ENCODE results near the gene CCL15. TPM values are rescaled to one million over a fixed set of nuclear protein-coding genes. Genes with fewer than 3 reads are reported as not detected.
A peak's percentile ranks its signal among the peaks of the same experiment; 100 is the strongest.

CCL15 gene
- total and polyA plus RNA-seq, 2 of the 13 experiments (the other 11 are each of a cell fraction or from before 2014, with no cell fraction given): 29.2 to 45.9 TPM

GRCh38 chr17:35991075-35991474 is 10.3 kb downstream of the CCL15 start (continued):
- TF ChIP-seq TEAD3 (CRISPR knock-in tag; optimal IDR thresholded peaks at IDR 0.05; ENCODE audit: borderline replicate concordance): peak; percentile 59
- TF ChIP-seq ZNF75D (CRISPR knock-in tag; IDR thresholded peaks at IDR 0.05; ENCODE audit: borderline replicate concordance): no peak
- no peak for TF ChIP-seq NFYB (CRISPR knock-in tag; IDR thresholded peaks at IDR 0.05)
- TF ChIP-seq TBL1XR1 (IDR thresholded peaks at IDR 0.05; ENCODE audit: borderline replicate concordance, low read length, partially characterized antibody): peak; percentile 26
- TF ChIP-seq HNF4A (CRISPR knock-in tag; IDR thresholded peaks at IDR 0.05): peak; percentile 72
- TF ChIP-seq SATB2 (CRISPR knock-in tag; IDR thresholded peaks at IDR 0.05): no peak
- TF ChIP-seq ZNF33A (CRISPR knock-in tag; IDR thresholded peaks at IDR 0.05; ENCODE audit: borderline replicate concordance): no peak
- TF ChIP-seq ATF4 (CRISPR knock-in tag; IDR thresholded peaks at IDR 0.05): no peak
- TF ChIP-seq ZNF501 (CRISPR knock-in tag; IDR thresholded peaks at IDR 0.05): no peak
- TF ChIP-seq NFIB (CRISPR knock-in tag; IDR thresholded peaks at IDR 0.05; ENCODE audit: borderline replicate concordance): no peak
- TF ChIP-seq SOX5 (CRISPR knock-in tag; IDR thresholded peaks at IDR 0.05; ENCODE audit: borderline replicate concordance): peak; percentile 67; the same call in 1 of the 2 replicates
- TF ChIP-seq SOX13 (IDR thresholded peaks at IDR 0.05): no peak
- peak in 1 of 2 experiments; percentile 75; a peak in 2 of 4 replicates for TF ChIP-seq SOX13 (CRISPR knock-in tag; conservative IDR thresholded peaks at IDR 0.05 in 1 of 2, IDR thresholded peaks at IDR 0.05 in 1 of 2)
- TF ChIP-seq ZNF337 (CRISPR knock-in tag; IDR thresholded peaks at IDR 0.05; ENCODE audit: borderline replicate concordance, low read depth): no peak
- TF ChIP-seq, protein P1, sequence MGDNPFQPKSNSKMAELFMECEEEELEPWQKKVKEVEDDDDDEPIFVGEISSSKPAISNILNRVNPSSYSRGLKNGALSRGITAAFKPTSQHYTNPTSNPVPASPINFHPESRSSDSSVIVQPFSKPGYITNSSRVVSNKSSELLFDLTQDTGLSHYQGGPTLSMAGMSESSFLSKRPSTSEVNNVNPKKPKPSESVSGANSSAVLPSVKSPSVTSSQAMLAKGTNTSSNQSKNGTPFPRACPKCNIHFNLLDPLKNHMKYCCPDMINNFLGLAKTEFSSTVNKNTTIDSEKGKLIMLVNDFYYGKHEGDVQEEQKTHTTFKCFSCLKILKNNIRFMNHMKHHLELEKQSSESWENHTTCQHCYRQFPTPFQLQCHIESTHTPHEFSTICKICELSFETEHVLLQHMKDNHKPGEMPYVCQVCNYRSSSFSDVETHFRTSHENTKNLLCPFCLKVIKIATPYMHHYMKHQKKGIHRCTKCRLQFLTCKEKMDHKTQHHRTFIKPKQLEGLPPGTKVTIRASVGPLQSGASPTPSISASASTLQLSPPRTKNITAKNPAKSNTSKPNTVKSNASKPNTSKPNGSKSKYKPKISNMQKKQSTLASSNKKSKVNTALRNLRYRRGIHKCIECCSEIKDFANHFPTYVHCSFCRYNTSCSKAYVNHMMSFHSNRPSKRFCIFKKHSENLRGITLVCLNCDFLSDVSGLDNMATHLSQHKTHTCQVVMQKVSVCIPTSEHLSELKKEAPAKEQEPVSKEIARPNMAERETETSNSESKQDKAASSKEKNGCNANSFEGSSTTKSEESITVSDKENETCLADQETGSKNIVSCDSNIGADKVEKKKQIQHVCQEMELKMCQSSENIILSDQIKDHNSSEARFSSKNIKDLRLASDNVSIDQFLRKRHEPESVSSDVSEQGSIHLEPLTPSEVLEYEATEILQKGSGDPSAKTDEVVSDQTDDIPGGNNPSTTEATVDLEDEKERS (CRISPR knock-in tag; IDR thresholded peaks at IDR 0.05): no peak
- no peak for TF ChIP-seq STAG1 (CRISPR knock-in tag; IDR thresholded peaks at IDR 0.05)
- no peak for TF ChIP-seq MTA1 (CRISPR knock-in tag; IDR thresholded peaks at IDR 0.05; ENCODE audit: borderline replicate concordance)
- TF ChIP-seq BHLHE40 (IDR thresholded peaks at IDR 0.05; ENCODE audit: low read length): no peak
- TF ChIP-seq, protein P2, sequence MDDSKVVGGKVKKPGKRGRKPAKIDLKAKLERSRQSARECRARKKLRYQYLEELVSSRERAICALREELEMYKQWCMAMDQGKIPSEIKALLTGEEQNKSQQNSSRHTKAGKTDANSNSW (CRISPR knock-in tag; IDR thresholded peaks at IDR 0.05; ENCODE audit: borderline replicate concordance): no peak
- TF ChIP-seq, protein P3, sequence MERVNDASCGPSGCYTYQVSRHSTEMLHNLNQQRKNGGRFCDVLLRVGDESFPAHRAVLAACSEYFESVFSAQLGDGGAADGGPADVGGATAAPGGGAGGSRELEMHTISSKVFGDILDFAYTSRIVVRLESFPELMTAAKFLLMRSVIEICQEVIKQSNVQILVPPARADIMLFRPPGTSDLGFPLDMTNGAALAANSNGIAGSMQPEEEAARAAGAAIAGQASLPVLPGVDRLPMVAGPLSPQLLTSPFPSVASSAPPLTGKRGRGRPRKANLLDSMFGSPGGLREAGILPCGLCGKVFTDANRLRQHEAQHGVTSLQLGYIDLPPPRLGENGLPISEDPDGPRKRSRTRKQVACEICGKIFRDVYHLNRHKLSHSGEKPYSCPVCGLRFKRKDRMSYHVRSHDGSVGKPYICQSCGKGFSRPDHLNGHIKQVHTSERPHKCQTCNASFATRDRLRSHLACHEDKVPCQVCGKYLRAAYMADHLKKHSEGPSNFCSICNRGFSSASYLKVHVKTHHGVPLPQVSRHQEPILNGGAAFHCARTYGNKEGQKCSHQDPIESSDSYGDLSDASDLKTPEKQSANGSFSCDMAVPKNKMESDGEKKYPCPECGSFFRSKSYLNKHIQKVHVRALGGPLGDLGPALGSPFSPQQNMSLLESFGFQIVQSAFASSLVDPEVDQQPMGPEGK (CRISPR knock-in tag; IDR thresholded peaks at IDR 0.05): no peak
- no peak for TF ChIP-seq ZNF777 (CRISPR knock-in tag; IDR thresholded peaks at IDR 0.05)
- TF ChIP-seq ZFP36L1 (CRISPR knock-in tag; IDR thresholded peaks at IDR 0.05): no peak
- TF ChIP-seq, protein P4, sequence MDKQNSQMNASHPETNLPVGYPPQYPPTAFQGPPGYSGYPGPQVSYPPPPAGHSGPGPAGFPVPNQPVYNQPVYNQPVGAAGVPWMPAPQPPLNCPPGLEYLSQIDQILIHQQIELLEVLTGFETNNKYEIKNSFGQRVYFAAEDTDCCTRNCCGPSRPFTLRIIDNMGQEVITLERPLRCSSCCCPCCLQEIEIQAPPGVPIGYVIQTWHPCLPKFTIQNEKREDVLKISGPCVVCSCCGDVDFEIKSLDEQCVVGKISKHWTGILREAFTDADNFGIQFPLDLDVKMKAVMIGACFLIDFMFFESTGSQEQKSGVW (CRISPR knock-in tag; IDR thresholded peaks at IDR 0.05; ENCODE audit: borderline replicate concordance): no peak
- TF ChIP-seq FOSL1 (CRISPR knock-in tag; IDR thresholded peaks at IDR 0.05; ENCODE audit: borderline replicate concordance): no peak
- TF ChIP-seq ZMAT3 (CRISPR knock-in tag; conservative IDR thresholded peaks at IDR 0.05): no peak
- TF ChIP-seq ZNF24 (IDR thresholded peaks at IDR 0.05): no peak
